GM23338 (cell line): ENCODE results near the gene ITGA3. TPM values are rescaled to one million over a fixed set of nuclear protein-coding genes. Genes with fewer than 3 reads are reported as not detected.

Experiments
- ATAC-seq: fragments of 200-7000 bp; cut with Tn5 transposase; 3 replicates; pipeline ENCODE4 v1.9.1; 2020
- DNase-seq: peaks from one replicate; pipeline ENCODE4 v3.0.0-alpha.2; 2015; ENCODE audit warnings: low spot score
- H2AFZ ChIP-seq: fragments of 200-600 bp; sonication (generic); 2 replicates; pipeline ENCODE4 v1.8.0; 2016; ENCODE audit warnings: antibody characterized with exemption, mild to moderate bottlenecking, moderate library complexity
- H3F3A ChIP-seq: fragments of 200-600 bp; sonication (generic); replicated peaks from 2 replicates; pipeline ENCODE4 v1.8.0; 2017; ENCODE audit warnings: antibody characterized with exemption, mixed run types, low read depth
- H3K27ac ChIP-seq: fragments of 200-600 bp; sonication (generic); 2 replicates; pipeline ENCODE4 v1.6.1; 2016; ENCODE audit warnings: low read depth
- H3K27me3 ChIP-seq: fragments of 200-600 bp; sonication (generic); 2 replicates; pipeline ENCODE4 v1.8.0; 2016; ENCODE audit warnings: mild to moderate bottlenecking, mixed run types, moderate library complexity; ENCODE audit not compliant: insufficient read depth
- H3K36me3 ChIP-seq: fragments of 200-600 bp; sonication (generic); 2 replicates; pipeline ENCODE4 v1.8.0; 2016; ENCODE audit warnings: mild to moderate bottlenecking; ENCODE audit not compliant: insufficient read depth
- H3K4me1 ChIP-seq: fragments of 200-600 bp; sonication (generic); 2 replicates; pipeline ENCODE4 v1.8.0; 2016; ENCODE audit warnings: mild to moderate bottlenecking, moderate library complexity; ENCODE audit not compliant: insufficient read depth
- H3K4me2 ChIP-seq: fragments of 200-600 bp; sonication (generic); 2 replicates; pipeline ENCODE4 v1.7.1; 2017; ENCODE audit warnings: mixed run types
- H3K4me3 ChIP-seq: fragments of 200-600 bp; sonication (generic); 2 replicates; pipeline ENCODE4 v1.6.1; 2016; ENCODE audit warnings: mixed run types
- H3K79me2 ChIP-seq: fragments of 200-600 bp; sonication (generic); replicated peaks from 2 replicates; pipeline ENCODE4 v1.8.0; 2017; ENCODE audit warnings: mild to moderate bottlenecking; ENCODE audit not compliant: insufficient read depth
- H3K9me2 ChIP-seq: fragments of 200-600 bp; sonication (generic); 2 replicates; pipeline ENCODE4 v1.8.0; 2017; ENCODE audit not compliant: insufficient read depth
- H4K20me1 ChIP-seq: fragments of 200-600 bp; sonication (generic); replicated peaks from 2 replicates; pipeline ENCODE4 v1.8.0; 2017; ENCODE audit warnings: mild to moderate bottlenecking; ENCODE audit not compliant: insufficient read depth
- H3K27ac Mint-ChIP-seq: 2 replicates; pipeline ENCODE4 v1.8.0; 2020; ENCODE audit warnings: inconsistent platforms, mild to moderate bottlenecking, moderate library complexity, mixed read lengths
- H3K27me3 Mint-ChIP-seq: 3 replicates; pipeline ENCODE4 v1.8.0; 2022; ENCODE audit warnings: low read depth, mild to moderate bottlenecking, moderate library complexity, mixed read lengths, inconsistent platforms; ENCODE audit not compliant: insufficient read depth, poor library complexity
- H3K36me3 Mint-ChIP-seq: 3 replicates; pipeline ENCODE4 v1.8.0; 2021; ENCODE audit warnings: low read depth, mild to moderate bottlenecking, inconsistent platforms, moderate library complexity, mixed read lengths
- H3K4me1 Mint-ChIP-seq: 3 replicates; pipeline ENCODE4 v1.8.0; 2020; ENCODE audit warnings: mild to moderate bottlenecking, inconsistent platforms, mixed read lengths
- H3K4me3 Mint-ChIP-seq: 3 replicates; pipeline ENCODE4 v1.8.0; 2021; ENCODE audit warnings: moderate library complexity, mild to moderate bottlenecking, inconsistent platforms, mixed read lengths
- H3K9me3 Mint-ChIP-seq: 3 replicates; pipeline ENCODE4 v1.8.0; 2020; ENCODE audit warnings: moderate library complexity, mild to moderate bottlenecking, inconsistent platforms, mixed read lengths
- CREB1 ChIP-seq: fragments of 250-450 bp; sonication (Bioruptor Pico); IDR thresholded peaks from 2 replicates; pipeline ENCODE4 v1.5.0; 2020; ENCODE audit warnings: low read depth, mild to moderate bottlenecking, moderate library complexity
- EZH2 ChIP-seq: fragments of 200-600 bp; sonication (generic); IDR thresholded peaks from one replicate; pipeline ENCODE4 v1.8.0; 2017; ENCODE audit warnings: antibody characterized with exemption, mild to moderate bottlenecking, low read depth; ENCODE audit not compliant: unreplicated experiment
- EZH2phosphoT487 ChIP-seq: fragments of 200-600 bp; sonication (generic); IDR thresholded peaks from one replicate; pipeline ENCODE4 v1.8.1; 2018; ENCODE audit warnings: antibody characterized with exemption; ENCODE audit not compliant: unreplicated experiment
- JUNB ChIP-seq: IDR thresholded peaks from one replicate; pipeline ENCODE4 v1.6.1; 2016; ENCODE audit warnings: antibody characterized with exemption; ENCODE audit not compliant: unreplicated experiment
- NANOG ChIP-seq: IDR thresholded peaks from 2 replicates; pipeline ENCODE4 v1.6.1; 2016; ENCODE audit warnings: antibody characterized with exemption, borderline replicate concordance
- POLR2AphosphoS5 ChIP-seq: IDR thresholded peaks from 2 replicates; pipeline ENCODE4 v1.6.1; 2016; ENCODE audit warnings: antibody characterized with exemption, low read depth
- ZNF114 ChIP-seq: fragments of 250-450 bp; sonication (Bioruptor Pico); IDR thresholded peaks from 2 replicates; pipeline ENCODE4 v1.5.0; 2020; ENCODE audit warnings: mild to moderate bottlenecking, moderate library complexity
- ZNF331 ChIP-seq: fragments of 250-450 bp; sonication (Bioruptor Pico); IDR thresholded peaks from 2 replicates; pipeline ENCODE4 v1.5.0; 2020; ENCODE audit warnings: low read depth, mild to moderate bottlenecking, moderate library complexity
- polyA plus RNA-seq: library from polyadenylated mRNA; unstranded; fragments of >200 nt; fragmentation: Nextera tagmentation; extraction: Ambion mirVana; gene quantifications from 2 replicates; pipeline ENCODE4 v1.2.1, GENCODE V29; 2016
- total RNA-seq: library from RNA; depleted of rRNA; stranded (reverse); fragments of >200 nt; shearing (Covaris generic); gene quantifications from 2 replicates; pipeline ENCODE4 v1.2.3, GENCODE V29; 2014
- TF ChIP-seq, protein P1 (sequence below): fragments of 250-450 bp; sonication (Bioruptor Pico); IDR thresholded peaks from 2 replicates; pipeline ENCODE4 v1.5.0; 2020; ENCODE audit warnings: mild to moderate bottlenecking, moderate library complexity
- TF ChIP-seq, protein P2 (sequence below), 2 experiments: fragments of 200-600 bp in 1 of 2; sonication (generic) in 1 of 2; conservative IDR thresholded peaks; 2 replicates each; pipeline versions ENCODE4 v1.5.1 to v1.6.1; 2016 to 2017; ENCODE audit warnings: antibody characterized with exemption in 2 of 2, low read depth in 2 of 2, mild to moderate bottlenecking in 2 of 2, moderate library complexity in 1 of 2
- TF ChIP-seq, protein P3 (sequence below): IDR thresholded peaks from 2 replicates; pipeline ENCODE4 v1.6.1; 2016; ENCODE audit warnings: antibody characterized with exemption

The ITGA3 gene
- total and polyA plus RNA-seq, 2 experiments from 2014 or later: 9.6 to 28.3 TPM

- Histone ChIP-seq H3K79me2 (no peaks in the 10 kb centered on the region), H3F3A (no peaks in the 10 kb centered on the region), H2AFZ (peak overlapping the region; percentile 47; the same call in 1 of the 2 replicates), H3K4me2 (no peak overlapping the region), H3K9me2 (no peaks in the 10 kb centered on the region), H3K4me3 (no peak overlapping the region), H3K27me3 (no peaks in the 10 kb centered on the region), H3K27ac (no peak overlapping the region), H3K4me1 (peaks cover 18% of the 10 kb centered on the region; the same call in 1 of the 2 replicates), H4K20me1 (no peaks in the 10 kb centered on the region), H3K36me3 (no peaks in the 10 kb centered on the region)
- Mint-ChIP-seq H3K27ac (no peak overlapping the region), H3K27me3 (peaks cover 18% of the 10 kb centered on the region), H3K36me3 (no peaks in the 10 kb centered on the region; the same call in 2 of the 3 replicates), H3K9me3 (no peaks in the 10 kb centered on the region), H3K4me3 (no peak overlapping the region), H3K4me1 (peaks cover 37% of the 10 kb centered on the region)
- TF ChIP-seq, protein P1, sequence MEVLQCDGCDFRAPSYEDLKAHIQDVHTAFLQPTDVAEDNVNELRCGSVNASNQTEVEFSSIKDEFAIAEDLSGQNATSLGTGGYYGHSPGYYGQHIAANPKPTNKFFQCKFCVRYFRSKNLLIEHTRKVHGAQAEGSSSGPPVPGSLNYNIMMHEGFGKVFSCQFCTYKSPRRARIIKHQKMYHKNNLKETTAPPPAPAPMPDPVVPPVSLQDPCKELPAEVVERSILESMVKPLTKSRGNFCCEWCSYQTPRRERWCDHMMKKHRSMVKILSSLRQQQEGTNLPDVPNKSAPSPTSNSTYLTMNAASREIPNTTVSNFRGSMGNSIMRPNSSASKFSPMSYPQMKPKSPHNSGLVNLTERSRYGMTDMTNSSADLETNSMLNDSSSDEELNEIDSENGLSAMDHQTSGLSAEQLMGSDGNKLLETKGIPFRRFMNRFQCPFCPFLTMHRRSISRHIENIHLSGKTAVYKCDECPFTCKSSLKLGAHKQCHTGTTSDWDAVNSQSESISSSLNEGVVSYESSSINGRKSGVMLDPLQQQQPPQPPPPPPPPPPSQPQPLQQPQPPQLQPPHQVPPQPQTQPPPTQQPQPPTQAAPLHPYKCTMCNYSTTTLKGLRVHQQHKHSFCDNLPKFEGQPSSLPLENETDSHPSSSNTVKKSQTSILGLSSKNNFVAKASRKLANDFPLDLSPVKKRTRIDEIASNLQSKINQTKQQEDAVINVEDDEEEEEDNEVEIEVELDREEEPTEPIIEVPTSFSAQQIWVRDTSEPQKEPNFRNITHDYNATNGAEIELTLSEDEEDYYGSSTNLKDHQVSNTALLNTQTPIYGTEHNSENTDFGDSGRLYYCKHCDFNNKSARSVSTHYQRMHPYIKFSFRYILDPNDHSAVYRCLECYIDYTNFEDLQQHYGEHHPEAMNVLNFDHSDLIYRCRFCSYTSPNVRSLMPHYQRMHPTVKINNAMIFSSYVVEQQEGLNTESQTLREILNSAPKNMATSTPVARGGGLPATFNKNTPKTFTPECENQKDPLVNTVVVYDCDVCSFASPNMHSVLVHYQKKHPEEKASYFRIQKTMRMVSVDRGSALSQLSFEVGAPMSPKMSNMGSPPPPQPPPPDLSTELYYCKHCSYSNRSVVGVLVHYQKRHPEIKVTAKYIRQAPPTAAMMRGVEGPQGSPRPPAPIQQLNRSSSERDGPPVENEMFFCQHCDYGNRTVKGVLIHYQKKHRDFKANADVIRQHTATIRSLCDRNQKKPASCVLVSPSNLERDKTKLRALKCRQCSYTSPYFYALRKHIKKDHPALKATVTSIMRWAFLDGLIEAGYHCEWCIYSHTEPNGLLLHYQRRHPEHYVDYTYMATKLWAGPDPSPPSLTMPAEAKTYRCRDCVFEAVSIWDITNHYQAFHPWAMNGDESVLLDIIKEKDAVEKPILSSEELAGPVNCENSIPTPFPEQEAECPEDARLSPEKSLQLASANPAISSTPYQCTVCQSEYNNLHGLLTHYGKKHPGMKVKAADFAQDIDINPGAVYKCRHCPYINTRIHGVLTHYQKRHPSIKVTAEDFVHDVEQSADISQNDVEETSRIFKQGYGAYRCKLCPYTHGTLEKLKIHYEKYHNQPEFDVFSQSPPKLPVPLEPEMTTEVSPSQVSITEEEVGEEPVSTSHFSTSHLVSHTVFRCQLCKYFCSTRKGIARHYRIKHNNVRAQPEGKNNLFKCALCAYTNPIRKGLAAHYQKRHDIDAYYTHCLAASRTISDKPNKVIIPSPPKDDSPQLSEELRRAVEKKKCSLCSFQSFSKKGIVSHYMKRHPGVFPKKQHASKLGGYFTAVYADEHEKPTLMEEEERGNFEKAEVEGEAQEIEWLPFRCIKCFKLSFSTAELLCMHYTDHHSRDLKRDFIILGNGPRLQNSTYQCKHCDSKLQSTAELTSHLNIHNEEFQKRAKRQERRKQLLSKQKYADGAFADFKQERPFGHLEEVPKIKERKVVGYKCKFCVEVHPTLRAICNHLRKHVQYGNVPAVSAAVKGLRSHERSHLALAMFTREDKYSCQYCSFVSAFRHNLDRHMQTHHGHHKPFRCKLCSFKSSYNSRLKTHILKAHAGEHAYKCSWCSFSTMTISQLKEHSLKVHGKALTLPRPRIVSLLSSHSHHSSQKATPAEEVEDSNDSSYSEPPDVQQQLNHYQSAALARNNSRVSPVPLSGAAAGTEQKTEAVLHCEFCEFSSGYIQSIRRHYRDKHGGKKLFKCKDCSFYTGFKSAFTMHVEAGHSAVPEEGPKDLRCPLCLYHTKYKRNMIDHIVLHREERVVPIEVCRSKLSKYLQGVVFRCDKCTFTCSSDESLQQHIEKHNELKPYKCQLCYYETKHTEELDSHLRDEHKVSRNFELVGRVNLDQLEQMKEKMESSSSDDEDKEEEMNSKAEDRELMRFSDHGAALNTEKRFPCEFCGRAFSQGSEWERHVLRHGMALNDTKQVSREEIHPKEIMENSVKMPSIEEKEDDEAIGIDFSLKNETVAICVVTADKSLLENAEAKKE (CRISPR knock-in tag): no peak
- TF ChIP-seq EZH2phosphoT487 (no peak), POLR2AphosphoS5 (no peak), ZNF114 (CRISPR knock-in tag) (no peak), EZH2 (no peak), ZNF331 (CRISPR knock-in tag) (no peak), NANOG (no peak), CREB1 (no peak), JUNB (no peak)
- TF ChIP-seq, protein P2, sequence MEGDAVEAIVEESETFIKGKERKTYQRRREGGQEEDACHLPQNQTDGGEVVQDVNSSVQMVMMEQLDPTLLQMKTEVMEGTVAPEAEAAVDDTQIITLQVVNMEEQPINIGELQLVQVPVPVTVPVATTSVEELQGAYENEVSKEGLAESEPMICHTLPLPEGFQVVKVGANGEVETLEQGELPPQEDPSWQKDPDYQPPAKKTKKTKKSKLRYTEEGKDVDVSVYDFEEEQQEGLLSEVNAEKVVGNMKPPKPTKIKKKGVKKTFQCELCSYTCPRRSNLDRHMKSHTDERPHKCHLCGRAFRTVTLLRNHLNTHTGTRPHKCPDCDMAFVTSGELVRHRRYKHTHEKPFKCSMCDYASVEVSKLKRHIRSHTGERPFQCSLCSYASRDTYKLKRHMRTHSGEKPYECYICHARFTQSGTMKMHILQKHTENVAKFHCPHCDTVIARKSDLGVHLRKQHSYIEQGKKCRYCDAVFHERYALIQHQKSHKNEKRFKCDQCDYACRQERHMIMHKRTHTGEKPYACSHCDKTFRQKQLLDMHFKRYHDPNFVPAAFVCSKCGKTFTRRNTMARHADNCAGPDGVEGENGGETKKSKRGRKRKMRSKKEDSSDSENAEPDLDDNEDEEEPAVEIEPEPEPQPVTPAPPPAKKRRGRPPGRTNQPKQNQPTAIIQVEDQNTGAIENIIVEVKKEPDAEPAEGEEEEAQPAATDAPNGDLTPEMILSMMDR (conservative IDR thresholded peaks at IDR 0.05; ENCODE audit: low read depth in 2 of 2): no peak
- TF ChIP-seq, protein P3, sequence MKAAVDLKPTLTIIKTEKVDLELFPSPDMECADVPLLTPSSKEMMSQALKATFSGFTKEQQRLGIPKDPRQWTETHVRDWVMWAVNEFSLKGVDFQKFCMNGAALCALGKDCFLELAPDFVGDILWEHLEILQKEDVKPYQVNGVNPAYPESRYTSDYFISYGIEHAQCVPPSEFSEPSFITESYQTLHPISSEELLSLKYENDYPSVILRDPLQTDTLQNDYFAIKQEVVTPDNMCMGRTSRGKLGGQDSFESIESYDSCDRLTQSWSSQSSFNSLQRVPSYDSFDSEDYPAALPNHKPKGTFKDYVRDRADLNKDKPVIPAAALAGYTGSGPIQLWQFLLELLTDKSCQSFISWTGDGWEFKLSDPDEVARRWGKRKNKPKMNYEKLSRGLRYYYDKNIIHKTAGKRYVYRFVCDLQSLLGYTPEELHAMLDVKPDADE: no peak
- no peak for ATAC-seq
- no peak for DNase-seq
Observed at GRCh38 chr17:50047488-50048126, 8.3 kb upstream of the ITGA3 start.
